Measurements from ENCODE around the gene ADGRG1. TPM values are rescaled to one million over a fixed set of nuclear protein-coding genes. Genes with fewer than 3 reads are reported as not detected.

Gene ADGRG1
- polyA plus RNA-seq, 1 experiment: 1.1 TPM

DNA sequence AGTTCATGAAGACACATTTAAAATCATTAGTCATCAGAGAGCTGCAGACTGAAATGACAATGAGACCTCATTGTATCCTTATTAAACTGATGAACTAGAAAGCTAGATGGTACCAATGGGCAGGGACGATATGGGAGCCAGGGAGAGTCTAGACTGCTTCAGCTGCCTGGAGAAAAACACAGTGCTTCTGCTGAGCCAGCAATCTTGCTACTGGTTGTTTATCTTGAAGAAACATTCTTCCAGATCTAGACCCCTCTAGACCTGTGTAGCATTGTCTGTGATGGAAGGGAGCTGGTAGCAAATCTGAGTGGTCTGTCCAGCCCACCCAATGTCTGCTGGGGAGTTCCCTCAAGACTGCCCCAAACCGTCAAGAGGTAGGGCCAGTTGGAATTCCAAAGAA is 64.2 kb downstream of the ADGRG1 start:
- ChIA-PET CTCF (interaction anchor here (0.6 kb wide), 1 partner anchor 401 kb away, joined by 4 read pairs; no protein-coding TSS in a partner anchor), POLR2A (no interaction called here)
- no peaks in the 10 kb centered on the region for H3K36me3 ChIP-seq (ENCODE audit: control insufficient read depth, insufficient read depth, low read length)
- TF ChIP-seq, protein P1, sequence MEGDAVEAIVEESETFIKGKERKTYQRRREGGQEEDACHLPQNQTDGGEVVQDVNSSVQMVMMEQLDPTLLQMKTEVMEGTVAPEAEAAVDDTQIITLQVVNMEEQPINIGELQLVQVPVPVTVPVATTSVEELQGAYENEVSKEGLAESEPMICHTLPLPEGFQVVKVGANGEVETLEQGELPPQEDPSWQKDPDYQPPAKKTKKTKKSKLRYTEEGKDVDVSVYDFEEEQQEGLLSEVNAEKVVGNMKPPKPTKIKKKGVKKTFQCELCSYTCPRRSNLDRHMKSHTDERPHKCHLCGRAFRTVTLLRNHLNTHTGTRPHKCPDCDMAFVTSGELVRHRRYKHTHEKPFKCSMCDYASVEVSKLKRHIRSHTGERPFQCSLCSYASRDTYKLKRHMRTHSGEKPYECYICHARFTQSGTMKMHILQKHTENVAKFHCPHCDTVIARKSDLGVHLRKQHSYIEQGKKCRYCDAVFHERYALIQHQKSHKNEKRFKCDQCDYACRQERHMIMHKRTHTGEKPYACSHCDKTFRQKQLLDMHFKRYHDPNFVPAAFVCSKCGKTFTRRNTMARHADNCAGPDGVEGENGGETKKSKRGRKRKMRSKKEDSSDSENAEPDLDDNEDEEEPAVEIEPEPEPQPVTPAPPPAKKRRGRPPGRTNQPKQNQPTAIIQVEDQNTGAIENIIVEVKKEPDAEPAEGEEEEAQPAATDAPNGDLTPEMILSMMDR (IDR thresholded peaks at IDR 0.05; ENCODE audit: insufficient read depth, low read depth, low read length): no peak
- no peak overlapping the region for H3K4me3 ChIP-seq (ENCODE audit: low read depth, low read length)
- no peak for DNase-seq (ENCODE audit: low read depth)
- peaks cover 9% of the 10 kb centered on the region for H3K27me3 ChIP-seq (ENCODE audit: control insufficient read depth, insufficient read depth, low read length)

DNA sequence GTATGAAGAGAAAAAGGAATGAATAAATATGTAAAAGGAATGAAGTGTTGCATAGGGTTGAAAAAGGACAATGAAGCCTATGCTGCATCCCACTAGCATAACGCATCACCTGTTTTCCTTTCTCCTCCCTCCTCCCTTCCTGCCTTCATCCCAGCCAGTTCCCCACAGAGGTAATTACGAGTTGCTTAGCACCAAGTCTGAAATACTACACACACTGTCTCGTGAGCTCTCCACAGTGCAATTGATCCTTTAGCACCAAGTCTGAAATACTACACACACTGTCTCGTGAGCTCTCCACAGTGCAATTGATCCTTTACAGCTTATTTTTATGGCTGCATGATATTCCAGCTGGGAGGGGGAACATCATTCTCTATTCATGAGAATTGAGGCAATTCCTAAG is 65.1 kb downstream of the ADGRG1 start:
- Histone ChIP-seq H3K36me3 (ENCODE audit: control insufficient read depth, insufficient read depth, low read length) (no peaks in the 10 kb centered on the region), H3K27me3 (ENCODE audit: control insufficient read depth, insufficient read depth, low read length) (peaks cover 8% of the 10 kb centered on the region), H3K4me3 (ENCODE audit: low read depth, low read length) (no peak overlapping the region)
- ChIA-PET CTCF (no interaction called here), POLR2A (no interaction called here)
- TF ChIP-seq, protein P1 (IDR thresholded peaks at IDR 0.05; ENCODE audit: insufficient read depth, low read depth, low read length): no peak
- DNase-seq (ENCODE audit: low read depth): no peak

DNA sequence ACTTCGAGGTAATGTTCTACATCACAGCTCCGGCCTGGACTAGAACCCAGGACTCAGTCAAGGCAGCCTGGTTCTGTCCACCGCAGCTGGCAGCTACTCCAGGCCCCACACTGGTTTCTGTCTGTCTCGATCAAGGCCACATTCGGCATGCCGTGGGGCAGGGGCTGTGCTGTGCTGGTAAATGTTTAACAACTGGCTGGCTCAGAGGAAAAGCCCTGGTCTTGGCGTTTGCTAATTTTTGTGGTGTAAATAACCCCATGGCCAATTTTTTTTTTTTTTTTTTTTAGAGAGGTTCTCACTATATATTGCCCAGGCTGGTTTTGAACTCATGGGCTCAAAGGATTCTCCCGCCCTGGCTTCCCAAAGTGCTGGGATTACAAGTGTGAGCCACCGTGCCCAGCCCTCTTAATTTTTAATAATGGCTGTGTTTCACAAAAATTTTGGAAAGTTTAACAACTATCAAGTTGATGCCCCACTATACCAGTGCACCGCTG is 65.8 kb downstream of the ADGRG1 start:
- CTCF ChIA-PET: interaction anchor here (0.7 kb wide), 1 partner anchor 12 kb away, joined by 3 read pairs; no protein-coding TSS in a partner anchor
- TF ChIP-seq, protein P1 (IDR thresholded peaks at IDR 0.05; ENCODE audit: insufficient read depth, low read depth, low read length): no peak
- Histone ChIP-seq H3K27me3 (ENCODE audit: control insufficient read depth, insufficient read depth, low read length) (peaks cover 7% of the 10 kb centered on the region), H3K4me3 (ENCODE audit: low read depth, low read length) (no peak overlapping the region), H3K36me3 (ENCODE audit: control insufficient read depth, insufficient read depth, low read length) (no peaks in the 10 kb centered on the region)
- DNase-seq (ENCODE audit: low read depth): no peak
- POLR2A ChIA-PET: no interaction called here

DNA sequence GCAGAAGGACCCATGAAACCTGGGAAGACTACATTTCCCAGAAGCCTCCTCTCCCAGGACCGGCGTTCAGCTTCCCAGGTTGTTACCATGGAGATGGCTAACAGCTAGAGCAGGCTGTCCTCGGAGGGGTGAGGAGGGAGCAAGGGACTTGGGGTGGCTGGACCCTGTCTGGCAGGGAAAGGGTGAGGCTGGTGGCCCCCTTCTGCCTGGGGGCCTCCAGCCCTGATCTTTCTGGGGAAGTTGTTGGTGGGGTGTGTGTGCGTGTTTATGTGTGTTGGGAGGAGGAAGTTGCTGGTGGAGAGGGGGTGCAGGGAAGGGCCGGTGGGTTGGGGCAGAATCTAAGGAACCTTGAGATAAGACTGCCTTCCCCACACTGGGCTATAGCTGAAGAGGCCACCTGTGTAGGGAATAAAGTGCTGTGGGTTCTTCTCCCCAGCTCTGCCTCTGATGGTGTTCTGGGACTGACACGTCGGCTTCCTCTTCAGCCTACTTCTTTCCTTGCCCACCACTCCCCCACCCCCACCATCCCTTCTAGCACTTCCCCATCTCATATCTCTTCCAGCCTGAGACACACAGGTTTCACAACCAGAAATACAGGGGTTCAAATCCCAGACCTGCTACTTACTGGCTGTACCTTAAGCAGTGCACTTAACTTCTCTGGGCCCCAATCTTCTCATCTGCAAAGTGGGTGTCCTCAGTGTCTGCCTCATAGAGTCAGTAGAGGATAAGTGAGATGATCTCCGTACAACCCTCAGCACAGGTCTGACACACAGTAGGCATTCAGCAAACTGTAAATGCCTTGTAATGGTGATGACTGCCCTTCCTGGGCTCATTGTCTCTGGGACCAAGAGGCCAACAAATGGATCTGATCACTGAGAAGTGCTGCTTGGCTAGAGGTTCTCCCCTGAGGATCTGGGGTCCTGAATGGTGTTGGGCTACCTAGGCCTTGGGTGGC is 66.6 kb downstream of the ADGRG1 start, which contains the start of gene DRC7:
Gene DRC7, plus strand, starts transcription at position 82 of the 955 bp plus-strand sequence. CDS start 3,144 bp downstream, outside the sequence.
- H3K4me3 ChIP-seq (ENCODE audit: low read depth, low read length): no peak within 1 kb of the TSS
- TF ChIP-seq, protein P1 (IDR thresholded peaks at IDR 0.05; ENCODE audit: insufficient read depth, low read depth, low read length): no peak
- no peaks in the 10 kb centered on the region for H3K36me3 ChIP-seq (ENCODE audit: control insufficient read depth, insufficient read depth, low read length)
- DNase-seq (ENCODE audit: low read depth): no peak
- POLR2A ChIA-PET: no interaction called here
- CTCF ChIA-PET: interaction anchor here (0.7 kb wide), 1 partner anchor 12 kb away, joined by 3 read pairs; no protein-coding TSS in a partner anchor
- H3K27me3 ChIP-seq (ENCODE audit: control insufficient read depth, insufficient read depth, low read length): peaks cover 7% of the 10 kb centered on the region

DNA sequence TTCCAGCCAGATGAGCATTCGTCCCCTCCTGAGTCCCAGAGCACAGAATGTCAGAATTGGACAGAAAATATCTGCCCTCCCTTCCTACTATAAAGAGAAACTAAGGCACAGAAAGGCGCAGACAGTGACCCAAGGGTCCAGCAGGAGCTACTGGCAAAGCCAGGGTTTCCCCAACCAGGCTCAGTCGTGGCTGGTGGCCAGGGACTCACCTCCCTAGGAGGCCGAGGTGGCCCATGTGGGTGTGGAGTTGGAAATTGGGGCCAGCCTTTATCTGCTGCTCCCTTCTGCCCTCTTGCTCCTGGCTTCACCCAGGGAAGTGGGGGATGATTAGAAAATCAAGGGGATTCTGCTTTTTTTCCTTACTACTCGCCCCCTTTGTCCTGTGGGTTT is 67.2 kb downstream of the ADGRG1 start:
- Histone ChIP-seq H3K36me3 (ENCODE audit: control insufficient read depth, insufficient read depth, low read length) (no peaks in the 10 kb centered on the region), H3K27me3 (ENCODE audit: control insufficient read depth, insufficient read depth, low read length) (peaks cover 7% of the 10 kb centered on the region), H3K4me3 (ENCODE audit: low read depth, low read length) (no peak overlapping the region)
- TF ChIP-seq, protein P1 (IDR thresholded peaks at IDR 0.05; ENCODE audit: insufficient read depth, low read depth, low read length): no peak
- POLR2A ChIA-PET: no interaction called here
- DNase-seq (ENCODE audit: low read depth): no peak
- CTCF ChIA-PET: no interaction called here

Measured in BJ (cell line).